HEK293 (cell line): Measurements from ENCODE around the gene PSD2.

Experiments used
- EGR2 ChIP-seq: fragments of 450-650 bp; formaldehyde crosslinking; IDR thresholded peaks from 2 replicates; pipeline ENCODE4 v1.5.1; 2016; ENCODE audit warnings: low read depth, missing biosample characterization, missing genetic modification characterization
- GLI4 ChIP-seq: fragments of 450-650 bp; formaldehyde crosslinking; IDR thresholded peaks from 2 replicates; pipeline ENCODE4 v1.5.1; 2016; ENCODE audit warnings: missing biosample characterization, missing genetic modification characterization
- HOXD13 ChIP-seq: sonication (generic); formaldehyde crosslinking; IDR thresholded peaks from 2 replicates; pipeline ENCODE4 v1.8.0; 2022; ENCODE audit warnings: missing genetic modification reagents, borderline replicate concordance
- KLF1 ChIP-seq: fragments of 450-650 bp; formaldehyde crosslinking; IDR thresholded peaks from 2 replicates; pipeline ENCODE4 v1.5.1; 2016; ENCODE audit warnings: missing biosample characterization, missing genetic modification characterization
- KLF10 ChIP-seq: fragments of 450-650 bp; IDR thresholded peaks from 2 replicates; pipeline ENCODE4 v1.5.1; 2018; ENCODE audit warnings: missing biosample characterization, mild to moderate bottlenecking, missing genetic modification characterization
- OSR2 ChIP-seq: fragments of 450-650 bp; formaldehyde crosslinking; IDR thresholded peaks from 2 replicates; pipeline ENCODE4 v1.5.1; 2016; ENCODE audit warnings: missing biosample characterization, missing genetic modification characterization
- SP7 ChIP-seq: fragments of 450-650 bp; formaldehyde crosslinking; IDR thresholded peaks from 2 replicates; pipeline ENCODE4 v1.5.1; 2016; ENCODE audit warnings: missing biosample characterization, missing genetic modification characterization
- TRIM28 ChIP-seq: IDR thresholded peaks from 2 replicates; pipeline ENCODE4 v1.6.1; 2011; ENCODE audit warnings: low read length, control low read depth, borderline replicate concordance
- ZBTB10 ChIP-seq: fragments of 450-650 bp; formaldehyde crosslinking; IDR thresholded peaks from 2 replicates; pipeline ENCODE4 v1.5.1; 2016; ENCODE audit warnings: missing biosample characterization, missing genetic modification characterization
- ZBTB48 ChIP-seq: fragments of 450-650 bp; formaldehyde crosslinking; IDR thresholded peaks from 2 replicates; pipeline ENCODE4 v1.5.1; 2016; ENCODE audit warnings: missing biosample characterization, missing genetic modification characterization
- ZFHX2 ChIP-seq: fragments of 450-650 bp; formaldehyde crosslinking; conservative IDR thresholded peaks from 2 replicates; pipeline ENCODE4 v1.5.1; 2016; ENCODE audit warnings: missing biosample characterization, missing genetic modification characterization
- ZNF132 ChIP-seq: fragments of 450-650 bp; formaldehyde crosslinking; IDR thresholded peaks from 2 replicates; pipeline ENCODE4 v1.5.1; 2017; ENCODE audit warnings: missing biosample characterization, missing genetic modification characterization, borderline replicate concordance
- ZNF133 ChIP-seq: fragments of 450-650 bp; formaldehyde crosslinking; IDR thresholded peaks from 2 replicates; pipeline ENCODE4 v1.5.1; 2016; ENCODE audit warnings: missing biosample characterization, missing genetic modification characterization
- ZNF146 ChIP-seq: fragments of 450-650 bp; formaldehyde crosslinking; IDR thresholded peaks from 2 replicates; pipeline ENCODE4 v1.5.1; 2016; ENCODE audit warnings: missing biosample characterization, missing genetic modification characterization
- ZNF184 ChIP-seq: fragments of 450-650 bp; IDR thresholded peaks from 2 replicates; pipeline ENCODE4 v1.5.1; 2018; ENCODE audit warnings: missing biosample characterization, mild to moderate bottlenecking, missing genetic modification characterization
- ZNF2 ChIP-seq: fragments of 450-650 bp; formaldehyde crosslinking; IDR thresholded peaks from 2 replicates; pipeline ENCODE4 v1.5.1; 2016; ENCODE audit warnings: missing biosample characterization, missing genetic modification characterization
- ZNF211 ChIP-seq: fragments of 450-650 bp; formaldehyde crosslinking; IDR thresholded peaks from 2 replicates; pipeline ENCODE4 v1.5.1; 2016; ENCODE audit warnings: low read depth, missing biosample characterization, missing genetic modification characterization
- ZNF239 ChIP-seq: fragments of 450-650 bp; formaldehyde crosslinking; IDR thresholded peaks from 2 replicates; pipeline ENCODE4 v1.5.1; 2016; ENCODE audit warnings: missing biosample characterization, missing genetic modification characterization
- ZNF248 ChIP-seq: fragments of 450-650 bp; formaldehyde crosslinking; IDR thresholded peaks from 2 replicates; pipeline ENCODE4 v1.5.1; 2017; ENCODE audit warnings: missing biosample characterization, missing genetic modification characterization
- ZNF324 ChIP-seq: fragments of 450-650 bp; formaldehyde crosslinking; IDR thresholded peaks from 2 replicates; pipeline ENCODE4 v1.5.1; 2016; ENCODE audit warnings: missing biosample characterization, missing genetic modification characterization
- ZNF354C ChIP-seq: fragments of 450-650 bp; formaldehyde crosslinking; IDR thresholded peaks from 2 replicates; pipeline ENCODE4 v1.5.1; 2016; ENCODE audit warnings: missing biosample characterization, missing genetic modification characterization, low read depth, borderline replicate concordance
- ZNF423 ChIP-seq: fragments of 450-650 bp; formaldehyde crosslinking; IDR thresholded peaks from 2 replicates; pipeline ENCODE4 v1.5.1; 2016; ENCODE audit warnings: missing biosample characterization, missing genetic modification characterization
- ZNF449 ChIP-seq: fragments of 450-650 bp; formaldehyde crosslinking; IDR thresholded peaks from 2 replicates; pipeline ENCODE4 v1.5.1; 2017; ENCODE audit warnings: missing biosample characterization, mild to moderate bottlenecking, missing genetic modification characterization, moderate library complexity
- ZNF514 ChIP-seq: fragments of 450-650 bp; formaldehyde crosslinking; IDR thresholded peaks from 2 replicates; pipeline ENCODE4 v1.5.1; 2016; ENCODE audit warnings: missing biosample characterization, missing genetic modification characterization
- ZNF561 ChIP-seq: fragments of 450-650 bp; IDR thresholded peaks from 2 replicates; pipeline ENCODE4 v1.5.1; 2018; ENCODE audit warnings: missing biosample characterization, missing genetic modification characterization, borderline replicate concordance
- ZNF600 ChIP-seq: fragments of 450-650 bp; formaldehyde crosslinking; IDR thresholded peaks from 2 replicates; pipeline ENCODE4 v1.5.1; 2016; ENCODE audit warnings: missing biosample characterization, missing genetic modification characterization
- ZNF654 ChIP-seq: fragments of 450-650 bp; formaldehyde crosslinking; IDR thresholded peaks from 2 replicates; pipeline ENCODE4 v1.5.1; 2016; ENCODE audit warnings: low read depth, missing biosample characterization, missing genetic modification characterization
- ZNF660 ChIP-seq: fragments of 450-650 bp; IDR thresholded peaks from 2 replicates; pipeline ENCODE4 v1.5.1; 2018; ENCODE audit warnings: missing biosample characterization, mild to moderate bottlenecking, missing genetic modification characterization
- ZNF664 ChIP-seq: fragments of 450-650 bp; formaldehyde crosslinking; IDR thresholded peaks from 2 replicates; pipeline ENCODE4 v1.5.1; 2016; ENCODE audit warnings: missing biosample characterization, missing genetic modification characterization
- ZNF777 ChIP-seq: fragments of 450-650 bp; formaldehyde crosslinking; IDR thresholded peaks from 2 replicates; pipeline ENCODE4 v1.5.1; 2017; ENCODE audit warnings: missing biosample characterization, missing genetic modification characterization, borderline replicate concordance
- ZNF830 ChIP-seq: fragments of 450-650 bp; IDR thresholded peaks from 2 replicates; pipeline ENCODE4 v1.5.0; 2018; ENCODE audit warnings: missing biosample characterization, missing genetic modification characterization, low read depth, mild to moderate bottlenecking, moderate library complexity
- ZNF843 ChIP-seq: fragments of 450-650 bp; formaldehyde crosslinking; IDR thresholded peaks from 2 replicates; pipeline ENCODE4 v1.5.1; 2016; ENCODE audit warnings: missing biosample characterization, missing genetic modification characterization
- TF ChIP-seq, protein P1 (sequence below): fragments of 450-650 bp; formaldehyde crosslinking; optimal IDR thresholded peaks from 2 replicates; pipeline ENCODE3; 2016; ENCODE audit warnings: missing biosample characterization, mild to moderate bottlenecking, missing genetic modification characterization

Gene PSD2

DNA sequence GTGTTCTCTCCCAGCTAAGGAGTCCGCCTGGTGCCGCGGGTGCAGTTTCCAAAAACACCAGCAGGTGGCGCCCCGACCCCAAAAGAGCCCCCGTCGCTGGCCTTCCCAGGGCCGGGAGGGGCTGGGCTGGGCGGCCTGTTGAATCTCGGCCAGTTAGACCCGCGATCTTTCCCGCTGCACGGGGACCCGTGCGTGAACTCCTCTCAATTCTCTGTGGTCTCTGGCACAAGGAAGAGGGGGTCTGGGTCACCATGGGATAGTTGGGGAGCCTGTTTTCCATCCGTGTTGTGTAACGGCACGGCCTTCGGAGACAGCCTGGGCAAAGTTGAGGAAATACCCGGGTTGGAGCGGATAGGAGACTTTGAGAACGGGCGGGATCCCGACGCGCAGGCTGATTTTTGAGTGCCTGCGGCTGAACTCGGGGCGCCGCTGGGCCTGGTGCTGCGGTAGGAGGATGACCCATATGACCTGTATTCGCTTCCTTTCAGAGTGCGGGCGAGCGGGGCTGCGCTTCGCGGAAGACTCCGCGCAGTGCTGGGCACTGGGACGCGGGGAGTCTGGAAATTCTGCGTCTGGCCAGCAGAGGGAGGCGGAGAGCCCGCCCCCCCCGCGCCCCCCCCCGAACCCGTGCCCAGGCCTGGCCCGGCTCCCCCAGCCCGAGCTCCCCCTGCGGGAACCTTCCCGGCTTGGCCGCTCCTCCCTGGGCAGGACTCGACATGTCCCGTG is 7.9 kb upstream of the PSD2 start (continued):
- TF ChIP-seq ZNF449 (tag by site-specific recombination) (peak; percentile 33; the same call in 1 of the 2 replicates), ZNF133 (tag by site-specific recombination) (no peak), ZNF654 (tag by site-specific recombination) (peak; percentile 92), OSR2 (tag by site-specific recombination) (no peak), ZNF248 (tag by site-specific recombination) (no peak), HOXD13 (CRISPR knock-in tag) (no peak), ZNF2 (peak; percentile 70; the same call in 1 of the 2 replicates), TRIM28 (no peak), EGR2 (tag by site-specific recombination) (no peak), ZNF777 (tag by site-specific recombination) (no peak), ZNF324 (tag by site-specific recombination) (no peak), ZFHX2 (tag by site-specific recombination) (no peak), ZNF561 (tag by site-specific recombination) (no peak), GLI4 (tag by site-specific recombination) (no peak), KLF10 (tag by site-specific recombination) (no peak), SP7 (tag by site-specific recombination) (0 out of 2 replicates have a peak, but pooled peaks have one; percentile 28), ZNF354C (no peak), ZNF514 (tag by site-specific recombination) (no peak), ZNF239 (tag by site-specific recombination) (no peak), ZNF184 (0 out of 2 replicates have a peak, but pooled peaks have one; percentile 11), ZBTB48 (no peak), ZNF423 (tag by site-specific recombination) (no peak), ZNF132 (tag by site-specific recombination) (no peak), ZBTB10 (tag by site-specific recombination) (0 out of 2 replicates have a peak, but pooled peaks have one; percentile 41), ZNF211 (no peak), ZNF660 (tag by site-specific recombination) (peak; percentile 63; the same call in 1 of the 2 replicates), ZNF600 (tag by site-specific recombination) (no peak), KLF1 (tag by site-specific recombination) (0 out of 2 replicates have a peak, but pooled peaks have one; percentile 27), ZNF146 (tag by site-specific recombination) (no peak), ZNF664 (no peak), ZNF843 (tag by site-specific recombination) (no peak), ZNF830 (tag by site-specific recombination) (no peak)
- TF ChIP-seq, protein P1, sequence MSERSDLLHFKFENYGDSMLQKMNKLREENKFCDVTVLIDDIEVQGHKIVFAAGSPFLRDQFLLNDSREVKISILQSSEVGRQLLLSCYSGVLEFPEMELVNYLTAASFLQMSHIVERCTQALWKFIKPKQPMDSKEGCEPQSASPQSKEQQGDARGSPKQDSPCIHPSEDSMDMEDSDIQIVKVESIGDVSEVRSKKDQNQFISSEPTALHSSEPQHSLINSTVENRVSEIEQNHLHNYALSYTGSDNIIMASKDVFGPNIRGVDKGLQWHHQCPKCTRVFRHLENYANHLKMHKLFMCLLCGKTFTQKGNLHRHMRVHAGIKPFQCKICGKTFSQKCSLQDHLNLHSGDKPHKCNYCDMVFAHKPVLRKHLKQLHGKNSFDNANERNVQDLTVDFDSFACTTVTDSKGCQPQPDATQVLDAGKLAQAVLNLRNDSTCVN (tag by site-specific recombination): peak; percentile 74
